Nucleus accumbens (tissue), 56 donors: Measurements from ENCODE around the gene DLGAP1.
"Not testable (repeated sequence)": the region's sequence is repeated elsewhere in the genome, so short reads cannot be mapped to it uniquely, and the experiment has no call there.

Experiments used
- DNase-seq, 56 donors: peaks; one replicate each; lab custom pipeline; 2025; lab: John Stamatoyannopoulos, UW

DLGAP1 gene

GRCh38 chr18:4299395-4299794, 155.7 kb downstream of the DLGAP1 start:
- no peak for DNase-seq

- DNase-seq, result no peak
Measured at GRCh38 chr18:4293337-4293736, 161.8 kb downstream of the DLGAP1 start.

GRCh38 chr18:4292696-4293095, 162.4 kb downstream of the DLGAP1 start:
- DNase-seq, result no peak

GRCh38 chr18:4287340-4287739, 167.8 kb downstream of the DLGAP1 start:
- not testable (repeated sequence) for DNase-seq

- DNase-seq, result no peak
Measured at GRCh38 chr18:4286256-4286655, 168.9 kb downstream of the DLGAP1 start.

- no peak for DNase-seq
Measured at GRCh38 chr18:4285525-4285924, 169.6 kb downstream of the DLGAP1 start.

GRCh38 chr18:4284528-4284927, 170.6 kb downstream of the DLGAP1 start:
- DNase-seq, result no peak

- no peak for DNase-seq
Measured at GRCh38 chr18:4283746-4284291, 171.3 kb downstream of the DLGAP1 start.

- DNase-seq, result no peak
Measured at GRCh38 chr18:4282954-4283353, 172.2 kb downstream of the DLGAP1 start.

- no peak for DNase-seq
Measured at GRCh38 chr18:4276953-4277585, 178.0 kb downstream of the DLGAP1 start.

- DNase-seq, result no peak
Measured at GRCh38 chr18:4271952-4272351, 183.2 kb downstream of the DLGAP1 start.

GRCh38 chr18:4270988-4271387, 184.1 kb downstream of the DLGAP1 start:
- DNase-seq, result no peak

- DNase-seq, result no peak
Measured at GRCh38 chr18:4270016-4270415, 185.1 kb downstream of the DLGAP1 start.

- no peak for DNase-seq
Measured at GRCh38 chr18:4267641-4268040, 187.5 kb downstream of the DLGAP1 start.

GRCh38 chr18:4264347-4264791, 190.7 kb downstream of the DLGAP1 start:
- no peak for DNase-seq

- DNase-seq, result no peak
Measured at GRCh38 chr18:4260107-4260506, 195.0 kb downstream of the DLGAP1 start.

GRCh38 chr18:4256766-4257417, 198.2 kb downstream of the DLGAP1 start:
- no peak for DNase-seq

GRCh38 chr18:4254840-4255239, 200.3 kb downstream of the DLGAP1 start:
- DNase-seq, result no peak

- no peak for DNase-seq
Measured at GRCh38 chr18:4252829-4253228, 202.3 kb downstream of the DLGAP1 start.

GRCh38 chr18:4251873-4252272, 203.2 kb downstream of the DLGAP1 start:
- DNase-seq, result no peak

GRCh38 chr18:4251206-4251605, 203.9 kb downstream of the DLGAP1 start:
- no peak for DNase-seq

GRCh38 chr18:4250141-4250540, 205.0 kb downstream of the DLGAP1 start:
- no peak for DNase-seq
